Central memory CD8-positive, alpha-beta T cell (primary cell): Measurements from ENCODE around the gene NCAN.
A peak's percentile ranks its signal among the peaks of the same experiment; 100 is the strongest.
"Not testable (repeated sequence)": the region's sequence is repeated elsewhere in the genome, so short reads cannot be mapped to it uniquely, and the experiment has no call there.

Experiments used
- ATAC-seq: fragments of 150-1000 bp; cut with Tn5 transposase; replicated peaks from 2 replicates; pipeline ENCODE4 v1.10.0; 2022; ENCODE audit warnings: mild to moderate bottlenecking, moderate FRiP score, moderate number of reproducible peaks; ENCODE audit not compliant: poor library complexity, severe bottlenecking; ENCODE audit errors: extremely low read depth
- DNase-seq, 2 donors: peaks; one replicate each; pipeline ENCODE4 v3.0.0; 2021; ENCODE audit warnings: low spot score in 2 of 2
- H3K27ac Mint-ChIP-seq: one replicate; pipeline ENCODE4 v1.8.0; 2022; ENCODE audit warnings: low read depth, mild to moderate bottlenecking, moderate library complexity, mixed read lengths
- H3K27me3 Mint-ChIP-seq: one replicate; pipeline ENCODE4 v1.8.0; 2022; ENCODE audit warnings: mixed read lengths
- H3K36me3 Mint-ChIP-seq: one replicate; pipeline ENCODE4 v1.8.0; 2022; ENCODE audit warnings: mild to moderate bottlenecking, moderate library complexity, mixed read lengths; ENCODE audit not compliant: insufficient read depth
- H3K4me1 Mint-ChIP-seq: one replicate; pipeline ENCODE4 v1.8.0; 2022; ENCODE audit warnings: mixed read lengths
- H3K4me3 Mint-ChIP-seq: one replicate; pipeline ENCODE4 v1.8.0; 2022; ENCODE audit warnings: mild to moderate bottlenecking, moderate library complexity, mixed read lengths
- H3K9me3 Mint-ChIP-seq: one replicate; pipeline ENCODE4 v1.8.0; 2022; ENCODE audit warnings: mixed read lengths

NCAN gene

DNA sequence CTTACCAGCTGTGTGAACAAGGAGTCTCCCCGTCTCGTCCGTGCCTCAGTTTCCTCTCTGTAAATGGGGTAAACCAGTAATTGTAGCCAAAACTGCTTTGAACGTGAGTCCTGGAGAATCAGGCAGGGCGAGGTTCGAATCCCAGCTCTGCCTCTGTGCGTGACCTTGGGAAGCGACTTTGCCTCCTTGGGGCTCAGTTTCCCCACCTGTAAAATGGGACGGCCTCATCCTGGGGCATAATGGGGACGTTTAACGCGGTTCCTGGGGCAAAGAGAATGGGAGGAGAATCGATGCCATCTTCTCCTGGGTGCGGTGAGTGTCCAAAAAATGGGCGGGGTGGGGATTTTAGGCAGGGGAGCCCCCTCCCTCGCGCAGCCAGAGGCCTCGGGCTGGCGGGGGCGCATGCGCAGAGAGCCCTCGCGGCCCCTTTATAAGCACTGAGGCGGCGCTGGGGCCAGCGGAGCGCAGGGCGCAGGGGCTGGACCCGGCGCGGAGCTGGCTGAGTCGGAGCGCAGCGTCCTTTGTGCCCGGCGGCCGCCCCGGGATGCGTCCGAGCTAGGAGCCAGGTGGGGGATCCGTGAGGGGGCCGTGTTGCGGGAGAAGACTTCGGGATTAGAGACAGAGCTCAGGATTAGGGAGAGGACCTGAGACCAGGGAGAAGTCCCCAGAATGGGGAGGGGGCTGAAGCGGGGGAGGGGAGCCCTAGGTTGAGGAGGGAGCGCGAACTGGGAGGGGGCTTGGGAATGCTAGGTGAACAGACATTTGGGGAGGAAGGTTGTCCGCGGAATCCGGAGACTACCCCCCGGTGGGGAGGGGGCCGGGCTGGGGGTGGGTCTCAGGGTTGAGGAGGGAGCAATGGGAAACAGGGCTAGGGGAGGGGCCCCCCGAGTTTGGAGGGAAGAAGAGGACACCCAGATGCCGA, at the start of gene NCAN:
Gene NCAN (plus strand): TSS at position 460 of the 922 bp plus-strand sequence. CDS start 4,996 bp downstream, outside the sequence.
- H3K4me3 Mint-ChIP-seq: no peak within 1 kb of the TSS
- H3K27me3 Mint-ChIP-seq: peaks cover 63% of the 10 kb centered on the region
- ATAC-seq: no peak
- H3K4me1 Mint-ChIP-seq: peaks cover 19% of the 10 kb centered on the region
- peaks cover 10% of the 10 kb centered on the region for H3K9me3 Mint-ChIP-seq
- peaks cover 2% of the 10 kb centered on the region for H3K36me3 Mint-ChIP-seq
- H3K27ac Mint-ChIP-seq: no peak within 1 kb of the TSS
- no peak for DNase-seq

DNA sequence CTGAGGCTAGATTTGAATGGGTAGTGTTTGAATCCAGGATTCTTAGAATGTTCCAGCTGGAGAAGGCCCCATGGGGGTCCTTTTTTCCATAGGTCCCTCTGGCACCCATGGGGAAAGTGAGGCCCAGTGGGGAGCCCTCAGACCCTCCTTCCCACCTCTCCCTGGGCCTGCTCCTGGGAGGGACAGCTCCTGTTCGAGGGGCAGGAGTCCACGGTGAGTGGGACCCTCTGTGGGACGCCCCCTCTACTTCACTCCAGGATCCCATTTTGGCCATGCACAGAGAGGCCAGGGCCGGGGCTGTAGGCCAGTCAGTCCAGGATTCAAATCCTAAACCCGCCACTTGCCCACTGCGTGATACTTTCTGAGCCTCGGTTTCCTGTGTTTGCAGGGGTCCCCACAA, 49.3 kb upstream of the NCAN start:
- H3K27ac Mint-ChIP-seq: no peak overlapping the region
- no peaks in the 10 kb centered on the region for H3K27me3 Mint-ChIP-seq
- DNase-seq: no peak
- peaks cover under 1% of the 10 kb centered on the region for H3K36me3 Mint-ChIP-seq
- no peaks in the 10 kb centered on the region for H3K4me1 Mint-ChIP-seq
- H3K4me3 Mint-ChIP-seq: no peak overlapping the region
- ATAC-seq: no peak
- no peaks in the 10 kb centered on the region for H3K9me3 Mint-ChIP-seq

DNA sequence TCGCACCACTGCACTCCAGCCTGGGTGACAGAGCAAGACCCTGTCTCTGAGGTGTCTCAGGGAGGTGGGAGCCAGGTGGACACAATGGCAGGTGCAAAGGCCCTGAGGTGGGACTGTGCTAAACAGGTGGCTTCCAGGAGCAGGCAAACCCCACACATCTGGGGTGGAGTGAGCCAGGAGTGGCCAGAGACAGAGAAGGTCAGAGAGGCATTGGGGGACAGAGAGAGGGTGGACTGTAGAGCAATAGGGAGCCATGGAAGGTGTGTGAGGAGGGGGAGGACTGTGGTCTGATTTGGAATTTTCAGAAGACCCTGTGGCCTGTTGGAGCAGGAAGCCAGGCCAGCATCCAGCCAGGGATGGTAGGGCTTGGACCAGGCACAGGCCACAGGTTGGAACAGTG, 46.4 kb upstream of the NCAN start:
- H3K27ac Mint-ChIP-seq: peak overlapping the region; percentile 57
- no peak for DNase-seq
- H3K36me3 Mint-ChIP-seq: no peaks in the 10 kb centered on the region
- no peak for ATAC-seq
- H3K27me3 Mint-ChIP-seq: peaks cover 4% of the 10 kb centered on the region
- peaks cover 10% of the 10 kb centered on the region for H3K4me1 Mint-ChIP-seq
- H3K4me3 Mint-ChIP-seq: no peak overlapping the region
- H3K9me3 Mint-ChIP-seq: no peaks in the 10 kb centered on the region

DNA sequence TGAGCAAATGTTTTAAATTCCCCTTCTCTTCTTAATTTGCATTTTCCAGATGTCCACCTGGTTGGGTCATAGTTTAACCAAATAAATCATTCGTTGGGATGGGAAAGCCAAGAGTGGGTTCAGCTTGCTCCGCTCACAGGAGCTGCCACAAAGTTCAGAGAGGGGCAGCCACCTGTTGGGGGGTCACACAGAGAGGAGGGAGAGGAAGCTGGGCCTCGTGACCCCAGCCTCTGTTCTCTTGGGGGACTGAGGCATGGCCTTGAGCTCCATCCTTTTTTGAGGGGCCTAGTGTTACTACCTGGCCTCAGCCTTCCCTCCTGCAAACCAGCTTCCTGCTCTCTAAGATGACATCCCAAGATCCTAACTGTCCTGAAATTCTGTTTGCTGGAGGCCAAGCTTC, 44.1 kb upstream of the NCAN start:
- Mint-ChIP-seq H3K4me3 (no peak overlapping the region), H3K27me3 (peaks cover 12% of the 10 kb centered on the region), H3K9me3 (no peaks in the 10 kb centered on the region), H3K4me1 (peaks cover 22% of the 10 kb centered on the region), H3K27ac (no peak overlapping the region), H3K36me3 (no peaks in the 10 kb centered on the region)
- no peak for DNase-seq
- no peak for ATAC-seq

DNA sequence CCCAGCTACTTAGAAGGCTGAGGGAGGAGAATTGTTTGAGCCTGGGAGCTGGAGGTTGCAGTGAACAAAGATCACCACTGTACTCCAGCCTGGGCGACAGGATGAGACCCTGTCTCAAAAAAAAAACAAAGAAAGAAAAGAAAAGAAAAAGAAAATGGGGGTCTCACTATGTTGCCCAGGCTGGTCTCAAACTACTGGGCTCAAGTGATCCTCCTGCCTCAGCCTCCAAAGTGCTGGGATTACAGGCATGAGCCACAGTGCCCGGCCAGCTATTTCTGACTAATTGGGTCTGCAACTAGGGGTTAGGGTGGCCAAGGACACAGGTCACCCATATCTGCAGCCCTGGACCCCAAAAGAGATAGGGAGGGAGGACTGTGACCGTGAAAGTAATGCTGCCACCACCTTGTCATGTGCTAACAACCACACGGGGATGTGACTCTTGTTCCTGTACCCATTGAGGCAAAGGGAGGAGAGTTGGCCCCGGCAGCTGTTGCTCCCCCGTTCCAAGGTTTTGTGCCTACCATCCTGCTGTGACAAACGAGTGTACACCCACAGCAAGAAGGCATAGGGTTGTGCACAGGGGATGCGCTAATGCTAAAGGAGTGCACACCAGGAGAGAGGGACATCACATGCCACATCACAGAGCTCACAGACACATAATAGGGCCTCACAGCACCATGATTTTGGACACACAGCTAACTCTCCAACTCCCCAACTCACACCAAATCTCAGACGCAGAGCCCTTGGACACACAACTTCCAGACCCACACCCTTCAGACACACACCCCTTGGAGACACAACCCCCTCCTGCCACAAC, 42.3 kb upstream of the NCAN start:
- Mint-ChIP-seq H3K27ac (no peak overlapping the region), H3K4me3 (peak overlapping the region; percentile 50), H3K9me3 (no peaks in the 10 kb centered on the region), H3K4me1 (peaks cover 22% of the 10 kb centered on the region), H3K36me3 (no peaks in the 10 kb centered on the region), H3K27me3 (peaks cover 12% of the 10 kb centered on the region)
- ATAC-seq: no peak
- DNase-seq: no peak

DNA sequence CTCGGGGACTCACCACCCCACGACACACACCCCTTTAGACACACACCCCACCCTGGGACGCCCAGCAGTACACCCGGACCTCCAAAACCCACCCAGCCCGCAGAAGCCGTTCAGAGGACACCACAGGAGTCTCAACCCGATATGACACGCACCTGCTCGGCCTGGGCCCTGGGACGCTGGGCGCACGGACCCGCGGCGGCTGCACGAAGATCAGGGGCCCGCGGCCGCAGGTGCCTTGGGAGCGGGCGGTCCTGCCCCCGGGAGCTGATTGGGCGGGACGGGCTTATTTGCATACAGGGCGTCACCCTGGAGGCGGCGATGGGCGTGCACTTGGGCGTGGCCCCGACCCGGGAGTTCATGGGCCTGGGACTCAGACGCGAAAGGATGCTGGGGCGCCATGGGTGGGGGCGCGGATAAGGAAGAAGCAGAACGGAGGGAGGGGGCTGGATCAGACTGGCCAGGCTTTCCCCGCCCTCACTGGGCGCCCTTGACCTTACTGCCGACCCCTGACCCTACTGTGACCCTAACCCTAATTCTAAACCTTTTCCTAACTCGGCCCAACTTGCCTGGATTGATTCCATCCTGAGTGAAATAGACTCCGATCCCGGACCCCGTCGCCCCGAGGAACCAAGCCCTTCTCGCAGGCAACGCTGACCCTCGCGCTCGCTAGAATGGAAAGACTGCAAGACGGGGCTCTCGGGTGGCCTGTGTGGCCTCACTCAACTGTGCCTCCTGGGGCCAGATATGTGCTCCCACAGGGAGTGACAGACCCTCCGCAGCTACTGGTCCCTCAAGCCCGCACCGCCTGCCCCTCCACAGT, 41.5 kb upstream of the NCAN start, which contains the start of gene MEF2B:
Gene MEF2B (minus strand): TSS at position 211 of the 820 bp plus-strand sequence. CDS start 19,528 bp downstream, outside the sequence.
- Mint-ChIP-seq H3K4me1 (peaks cover 22% of the 10 kb centered on the region), H3K9me3 (no peaks in the 10 kb centered on the region), H3K36me3 (no peaks in the 10 kb centered on the region), H3K27ac (no peak within 1 kb of the TSS), H3K4me3 (peak within 1 kb of the TSS; percentile 50), H3K27me3 (peaks cover 12% of the 10 kb centered on the region)
- ATAC-seq (peak; percentile 83), DNase-seq (peak; percentile 35 to 52)

DNA sequence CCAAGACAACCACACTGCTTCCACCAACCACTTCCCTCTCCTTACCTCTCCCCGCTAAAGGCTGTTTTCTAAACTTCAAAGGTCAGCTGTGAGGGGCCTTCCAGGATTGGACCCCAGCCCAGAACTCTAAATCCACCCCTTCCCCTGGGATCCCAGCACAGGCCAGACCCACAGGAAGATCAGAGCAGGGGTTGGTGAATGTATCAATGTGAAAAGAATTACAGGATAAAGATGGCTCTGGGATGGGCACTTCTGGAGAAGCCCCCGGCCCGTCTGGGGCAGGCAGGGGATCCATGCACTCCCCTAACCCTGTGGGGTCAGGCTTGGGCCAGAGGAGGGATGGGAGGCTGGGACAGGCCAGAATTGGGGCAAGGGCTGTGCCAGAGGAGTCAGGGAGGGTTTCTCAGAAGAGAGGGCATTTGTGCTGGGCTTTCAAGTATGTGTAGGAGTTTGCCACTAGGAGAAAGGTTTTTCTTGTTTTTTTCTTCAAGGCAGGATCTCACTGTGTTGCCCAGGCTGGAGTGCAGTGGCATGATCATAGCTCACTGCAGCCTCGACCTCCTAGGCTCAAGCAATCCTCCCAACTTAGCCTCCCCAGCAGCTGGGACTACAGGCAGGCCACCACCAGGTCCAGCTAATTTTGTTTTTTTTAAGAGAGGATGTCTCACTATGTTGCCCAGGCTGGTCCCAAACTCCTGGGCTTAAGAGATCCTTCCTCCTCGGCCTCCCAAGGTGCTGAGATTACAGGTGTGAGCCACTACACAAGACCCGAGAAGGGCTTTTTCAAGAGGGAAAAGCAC, 40.7 kb upstream of the NCAN start:
- Mint-ChIP-seq H3K4me3 (peak overlapping the region; percentile 50), H3K27ac (no peak overlapping the region)

DNA sequence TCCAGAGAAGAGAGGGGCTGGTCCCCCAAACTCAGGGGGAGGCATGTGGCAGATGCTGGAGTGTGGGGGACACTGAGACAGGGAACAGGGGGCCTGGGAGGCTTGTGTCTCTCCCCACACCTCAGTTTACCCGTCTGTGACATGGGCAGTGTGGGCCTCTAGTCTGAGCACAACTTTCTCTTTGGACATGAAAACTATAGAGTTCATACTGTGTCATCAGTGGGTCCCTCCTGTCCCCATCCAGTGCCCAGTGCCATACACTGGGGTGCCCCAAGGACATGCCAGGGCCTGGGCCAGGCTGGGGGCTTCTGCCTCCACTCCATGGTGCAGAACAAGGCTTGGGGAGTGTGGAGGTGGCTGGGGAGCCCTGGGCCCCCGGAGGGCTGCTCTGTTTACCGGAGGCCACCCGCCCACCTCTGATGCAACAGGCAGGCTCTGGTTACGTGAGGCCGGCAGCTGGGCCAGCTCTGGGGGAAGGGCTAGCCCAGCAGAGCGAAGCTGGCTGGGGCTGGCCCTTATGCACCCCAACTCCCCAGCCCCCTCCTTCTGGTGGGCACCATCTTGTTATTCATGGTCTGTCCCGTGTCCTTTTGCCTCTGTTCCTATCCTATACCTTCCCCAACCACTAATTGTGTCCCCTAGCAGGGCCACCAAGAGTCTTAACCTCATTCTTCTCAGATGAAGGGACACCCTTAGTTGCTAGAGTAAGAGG, 39.8 kb upstream of the NCAN start:
- ATAC-seq (no peak), DNase-seq (no peak)
- H3K27me3 Mint-ChIP-seq: peaks cover 12% of the 10 kb centered on the region
- H3K36me3 Mint-ChIP-seq: peaks cover 6% of the 10 kb centered on the region
- H3K4me3 Mint-ChIP-seq: no peak overlapping the region
- H3K27ac Mint-ChIP-seq: no peak overlapping the region
- H3K9me3 Mint-ChIP-seq: no peaks in the 10 kb centered on the region
- peaks cover 22% of the 10 kb centered on the region for H3K4me1 Mint-ChIP-seq

More for the DNA sequence above, 40.7 kb upstream of the NCAN start:
- Mint-ChIP-seq H3K27me3 (peaks cover 12% of the 10 kb centered on the region), H3K4me1 (peaks cover 22% of the 10 kb centered on the region), H3K36me3 (no peaks in the 10 kb centered on the region), H3K9me3 (no peaks in the 10 kb centered on the region)
- DNase-seq (no peak), ATAC-seq (no peak)

DNA sequence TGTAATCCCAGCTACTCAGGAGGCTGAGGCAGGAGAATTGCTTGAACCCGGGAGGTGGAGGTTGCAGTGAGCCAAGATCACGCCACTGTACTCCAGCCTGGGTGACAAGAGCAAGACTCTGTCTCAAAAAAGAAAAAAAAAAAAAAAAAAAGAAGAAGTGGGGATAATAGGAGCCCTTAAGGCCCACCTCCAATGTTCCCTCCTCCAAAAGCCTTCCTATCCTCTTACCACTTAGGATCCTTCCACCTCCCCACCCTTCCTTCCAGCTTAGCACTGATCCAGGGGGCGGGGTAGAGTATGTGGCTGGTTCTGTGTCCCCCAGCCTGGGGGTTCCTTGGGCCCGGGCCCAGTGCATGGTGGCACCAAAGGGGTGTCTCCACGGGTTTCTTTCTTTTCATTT, 38.5 kb upstream of the NCAN start:
- H3K4me3 Mint-ChIP-seq, DNase-seq, H3K36me3 Mint-ChIP-seq, H3K9me3 Mint-ChIP-seq, H3K27ac Mint-ChIP-seq, ATAC-seq: not testable (repeated sequence)
- Mint-ChIP-seq H3K27me3 (peaks cover 12% of the 10 kb centered on the region), H3K4me1 (peaks cover 22% of the 10 kb centered on the region)

DNA sequence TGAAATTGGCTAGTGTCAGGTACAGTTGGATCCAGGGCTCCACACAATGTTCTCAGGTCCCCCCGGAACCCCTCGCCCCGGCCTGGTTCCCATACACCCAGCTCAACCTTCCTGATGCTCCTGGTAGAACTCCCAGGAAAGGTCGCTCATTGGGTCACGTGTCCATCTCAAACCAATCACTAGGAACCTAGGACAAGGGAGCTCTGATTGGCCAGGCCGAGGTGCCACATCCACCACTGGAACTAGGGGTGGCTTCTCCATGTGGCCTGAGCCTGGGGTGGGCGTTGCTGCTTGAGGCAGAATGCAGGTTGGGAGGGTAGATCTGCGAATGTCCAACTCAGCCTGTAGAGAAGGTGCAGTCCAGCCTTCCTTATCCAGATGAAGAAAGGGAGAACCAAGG, 34.8 kb upstream of the NCAN start:
- DNase-seq (no peak), ATAC-seq (no peak)
- Mint-ChIP-seq H3K4me1 (no peaks in the 10 kb centered on the region), H3K27ac (no peak overlapping the region), H3K27me3 (no peaks in the 10 kb centered on the region), H3K9me3 (no peaks in the 10 kb centered on the region), H3K4me3 (no peak overlapping the region), H3K36me3 (peaks cover 10% of the 10 kb centered on the region)
